Transverse colon (tissue), 4 donors: ENCODE results near the gene PSMD4. TPM values are rescaled to one million over a fixed set of nuclear protein-coding genes. Genes with fewer than 3 reads are reported as not detected.

Source experiments
- DNase-seq: peaks from one replicate; pipeline ENCODE4 v3.0.0-alpha.2; 2019
- H3K27ac ChIP-seq, 4 donors: fragments of 200-600 bp; sonication (generic); 2 replicates each; pipeline ENCODE4 v1.5.1; 2016 to 2018; ENCODE audit warnings: inconsistent platforms in 4 of 4
- H3K27me3 ChIP-seq: fragments of 200-600 bp; sonication (generic); 2 replicates; pipeline ENCODE4 v1.5.1; 2017; ENCODE audit warnings: inconsistent platforms
- H3K36me3 ChIP-seq, 4 donors: fragments of 200-600 bp; sonication (generic); 2 replicates each; pipeline ENCODE4 v1.5.1; 2017 to 2019; ENCODE audit warnings: inconsistent platforms in 4 of 4
- H3K4me1 ChIP-seq, 4 donors: fragments of 200-600 bp; sonication (generic); 2 replicates each; pipeline ENCODE4 v1.5.1; 2017 to 2020; ENCODE audit warnings: inconsistent platforms in 4 of 4
- H3K4me3 ChIP-seq, 4 donors: fragments of 200-600 bp; sonication (generic); 1 replicate in 1 of 4; 2 replicates in 3 of 4; pipeline versions ENCODE4 v1.5.1 to v1.6.1; 2017 to 2019; ENCODE audit warnings: inconsistent platforms in 4 of 4
- H3K9me3 ChIP-seq, 2 donors: fragments of 200-600 bp; sonication (generic); 2 replicates each; pipeline ENCODE4 v1.5.1; 2017 to 2019; ENCODE audit warnings: inconsistent platforms in 2 of 2
- EP300 ChIP-seq: sonication (generic); formaldehyde crosslinking; IDR thresholded peaks from one replicate; pipeline ENCODE4 v1.6.1; 2017; ENCODE audit warnings: antibody characterized with exemption, low read depth
- POLR2A ChIP-seq: fragments of 450-650 bp; IDR thresholded peaks from one replicate; pipeline ENCODE4 v1.6.1; 2016; ENCODE audit warnings: antibody characterized with exemption, mild to moderate bottlenecking, moderate library complexity
- POLR2AphosphoS5 ChIP-seq, 3 donors: sonication (generic); formaldehyde crosslinking; IDR thresholded peaks; one replicate each; pipeline ENCODE4 v1.6.1; 2016; ENCODE audit warnings: antibody characterized with exemption in 3 of 3
- WGBS, 2 donors: methylation state at CpG; one replicate each; pipeline ENCODE4 v1.1.5; 2018; ENCODE audit warnings: low coverage in 1 of 2; 5-methylcytosine and 5-hydroxymethylcytosine counted together
- in situ Hi-C, 4 donors: fragments of 200-750 bp; cut with MboI; loops; one replicate each; pipeline versions ENCODE4 v1.15.0 to v1.15.1; 2017; ENCODE audit warnings: low sequenced_read_pairs in 3 of 4, low pct_ligation_motif_present in 1 of 4, low pct_unique_long_range_greater_than_20kb in 1 of 4
- intact Hi-C: fragments of 100-400 bp; cut with DNase I; formaldehyde crosslinking; loops from one replicate; pipeline ENCODE4 v1.15.1; 2023; ENCODE audit warnings: low total_unique reads
- total RNA-seq, 4 donors: library from RNA; depleted of rRNA; stranded (reverse); fragments of >200 nt; gene quantifications; one replicate each; pipeline ENCODE4 v1.1.0, GENCODE V29; 2016
- TF ChIP-seq, protein P1 (sequence below), 5 experiments: fragments of 200-600 bp in 3 of 5; fragments of 450-650 bp in 2 of 5; sonication (generic) in 3 of 5; IDR thresholded peaks; 1 replicate in 2 of 5; 2 replicates in 3 of 5; pipeline ENCODE4 v1.5.1; 2016 to 2017; ENCODE audit warnings: antibody characterized with exemption in 5 of 5, inconsistent platforms in 3 of 5, mild to moderate bottlenecking in 2 of 5, moderate library complexity in 1 of 5

The PSMD4 gene
- total RNA-seq, 4 donors from 2014 or later = 41.9 to 111 (median 79.5) TPM

DNA sequence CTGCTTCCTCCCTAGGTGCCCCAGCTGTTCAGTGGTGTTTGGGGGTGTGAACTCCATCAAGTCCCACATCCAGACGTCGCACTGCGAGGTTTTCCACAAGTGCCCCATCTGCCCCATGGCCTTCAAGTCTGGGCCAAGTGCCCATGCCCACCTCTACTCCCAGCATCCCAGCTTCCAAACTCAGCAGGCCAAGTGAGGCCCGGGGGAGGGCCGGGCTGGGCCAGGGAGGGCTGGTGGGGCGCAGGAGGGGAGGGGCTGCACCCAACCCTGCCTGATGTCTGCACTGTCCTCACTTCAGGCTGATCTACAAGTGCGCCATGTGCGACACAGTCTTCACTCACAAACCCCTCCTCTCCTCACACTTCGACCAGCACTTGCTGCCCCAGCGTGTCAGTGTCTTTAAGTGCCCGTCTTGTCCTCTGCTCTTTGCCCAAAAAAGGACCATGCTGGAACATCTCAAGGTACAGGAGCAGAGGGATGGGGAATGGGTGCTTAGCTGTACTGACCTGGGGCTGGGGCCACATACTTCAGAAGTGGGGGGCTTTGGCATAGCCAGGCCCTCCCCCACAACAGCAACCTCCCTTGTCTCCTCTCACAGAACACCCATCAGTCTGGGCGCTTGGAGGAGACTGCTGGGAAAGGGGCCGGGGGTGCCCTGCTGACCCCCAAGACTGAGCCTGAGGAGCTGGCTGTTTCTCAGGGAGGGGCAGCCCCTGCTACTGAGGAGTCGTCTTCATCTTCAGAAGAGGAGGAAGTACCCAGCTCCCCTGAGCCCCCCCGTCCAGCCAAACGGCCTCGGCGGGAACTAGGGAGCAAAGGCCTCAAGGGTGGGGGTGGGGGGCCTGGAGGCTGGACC, 34.8 kb downstream of the PSMD4 start:
- in situ Hi-C loops = no loop called here
- DNase-seq = no peak
- Histone ChIP-seq H3K4me3 (no peak overlapping the region), H3K36me3 (peaks cover 0 to 55% (median 19%) of the 10 kb centered on the region in 4 donors), H3K27me3 (no peaks in the 10 kb centered on the region), H3K4me1 (peaks cover 0 to 2% (median 1%) of the 10 kb centered on the region in 4 donors), H3K27ac (no peak overlapping the region), H3K9me3 (no peaks in the 10 kb centered on the region)
- intact Hi-C loops = no loop called here
- 78% methylated on average over 16 of the region's 18 CpGs; no CpG with 5 or more reads in 1 of the 2 donors for WGBS, 2 donors
- TF ChIP-seq, protein P1, sequence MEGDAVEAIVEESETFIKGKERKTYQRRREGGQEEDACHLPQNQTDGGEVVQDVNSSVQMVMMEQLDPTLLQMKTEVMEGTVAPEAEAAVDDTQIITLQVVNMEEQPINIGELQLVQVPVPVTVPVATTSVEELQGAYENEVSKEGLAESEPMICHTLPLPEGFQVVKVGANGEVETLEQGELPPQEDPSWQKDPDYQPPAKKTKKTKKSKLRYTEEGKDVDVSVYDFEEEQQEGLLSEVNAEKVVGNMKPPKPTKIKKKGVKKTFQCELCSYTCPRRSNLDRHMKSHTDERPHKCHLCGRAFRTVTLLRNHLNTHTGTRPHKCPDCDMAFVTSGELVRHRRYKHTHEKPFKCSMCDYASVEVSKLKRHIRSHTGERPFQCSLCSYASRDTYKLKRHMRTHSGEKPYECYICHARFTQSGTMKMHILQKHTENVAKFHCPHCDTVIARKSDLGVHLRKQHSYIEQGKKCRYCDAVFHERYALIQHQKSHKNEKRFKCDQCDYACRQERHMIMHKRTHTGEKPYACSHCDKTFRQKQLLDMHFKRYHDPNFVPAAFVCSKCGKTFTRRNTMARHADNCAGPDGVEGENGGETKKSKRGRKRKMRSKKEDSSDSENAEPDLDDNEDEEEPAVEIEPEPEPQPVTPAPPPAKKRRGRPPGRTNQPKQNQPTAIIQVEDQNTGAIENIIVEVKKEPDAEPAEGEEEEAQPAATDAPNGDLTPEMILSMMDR (IDR thresholded peaks at IDR 0.05) = no peak
- TF ChIP-seq POLR2A = no peak
- TF ChIP-seq EP300 = no peak

DNA sequence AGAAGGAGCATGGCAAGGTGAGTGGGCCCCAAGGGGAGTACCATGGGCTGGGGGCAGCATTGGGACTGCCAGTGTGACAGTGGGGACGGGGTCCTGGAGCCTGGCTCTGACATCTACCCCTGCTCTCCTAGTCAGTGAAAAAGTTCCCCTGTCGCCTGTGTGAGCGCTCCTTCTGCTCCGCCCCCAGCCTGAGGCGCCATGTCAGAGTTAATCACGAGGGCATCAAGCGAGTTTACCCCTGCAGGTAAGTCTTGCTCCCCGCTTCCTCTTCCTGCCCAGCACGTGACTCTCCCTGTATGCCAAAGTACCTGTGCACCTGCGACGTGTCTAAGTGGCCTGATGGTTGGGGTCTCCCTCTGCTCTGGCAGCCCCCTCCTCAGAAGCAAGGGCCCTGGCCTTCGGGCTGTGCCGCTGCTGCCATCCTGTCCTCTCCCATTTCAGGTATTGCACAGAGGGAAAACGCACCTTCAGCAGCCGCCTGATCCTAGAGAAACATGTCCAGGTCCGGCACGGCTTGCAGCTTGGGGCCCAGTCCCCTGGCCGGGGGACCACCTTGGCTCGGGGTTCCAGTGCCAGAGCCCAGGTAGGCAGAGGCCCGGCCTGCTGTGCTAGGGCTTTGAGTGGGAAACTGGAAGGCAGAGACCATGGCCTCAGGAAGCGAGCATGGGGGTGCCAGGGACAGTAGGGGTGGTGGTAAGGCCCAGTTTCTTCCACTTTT, 35.6 kb downstream of the PSMD4 start:
- 87 to 89% methylated on average over 9 to 21 of the region's 21 CpGs for WGBS, 2 donors
- peaks cover 0 to 64% (median 22%) of the 10 kb centered on the region in 4 donors for H3K36me3 ChIP-seq
- DNase-seq = no peak
- H3K4me3 ChIP-seq = no peak overlapping the region
- in situ Hi-C loops = no loop called here
- TF ChIP-seq, protein P1 (IDR thresholded peaks at IDR 0.05) = no peak
- no peak for TF ChIP-seq POLR2AphosphoS5 (IDR thresholded peaks at IDR 0.05)
- TF ChIP-seq EP300 = no peak
- TF ChIP-seq POLR2A = no peak
- intact Hi-C loops = no loop called here
- H3K27me3 ChIP-seq = no peaks in the 10 kb centered on the region
- H3K4me1 ChIP-seq = no peaks in the 10 kb centered on the region
- no peaks in the 10 kb centered on the region for H3K9me3 ChIP-seq
- no peak overlapping the region for H3K27ac ChIP-seq

DNA sequence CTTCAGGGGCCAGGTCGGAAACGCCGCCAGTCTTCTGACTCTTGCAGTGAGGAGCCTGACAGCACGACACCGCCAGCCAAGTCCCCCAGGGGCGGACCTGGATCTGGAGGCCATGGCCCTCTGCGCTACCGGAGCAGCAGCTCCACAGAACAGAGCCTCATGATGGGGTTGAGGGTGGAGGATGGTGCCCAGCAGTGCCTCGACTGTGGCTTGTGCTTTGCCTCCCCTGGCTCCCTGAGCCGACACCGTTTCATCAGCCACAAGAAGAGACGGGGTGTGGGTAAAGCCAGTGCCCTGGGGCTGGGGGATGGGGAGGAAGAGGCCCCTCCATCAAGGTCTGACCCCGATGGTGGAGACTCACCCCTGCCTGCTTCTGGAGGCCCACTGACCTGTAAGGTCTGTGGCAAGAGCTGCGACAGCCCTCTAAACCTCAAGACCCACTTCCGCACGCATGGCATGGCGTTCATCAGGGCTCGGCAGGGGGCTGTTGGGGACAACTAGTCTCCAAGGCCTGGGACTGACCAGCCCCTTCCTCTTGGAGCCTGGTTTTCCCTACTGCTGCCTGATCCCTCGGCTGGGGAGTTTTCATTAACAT, 36.3 kb downstream of the PSMD4 start:
- H3K4me1 ChIP-seq = no peaks in the 10 kb centered on the region
- 35 to 87% methylated on average over 2 to 10 of the region's 19 CpGs for WGBS, 2 donors
- no peak overlapping the region for H3K4me3 ChIP-seq
- in situ Hi-C loops = no loop called here
- no peak for TF ChIP-seq POLR2AphosphoS5 (IDR thresholded peaks at IDR 0.05)
- TF ChIP-seq POLR2A = no peak
- no peak for TF ChIP-seq EP300
- TF ChIP-seq, protein P1 (IDR thresholded peaks at IDR 0.05) = no peak
- DNase-seq = no peak
- no peaks in the 10 kb centered on the region for H3K9me3 ChIP-seq
- intact Hi-C loops = no loop called here
- H3K27me3 ChIP-seq = no peaks in the 10 kb centered on the region
- peaks cover 0 to 68% (median 25%) of the 10 kb centered on the region in 4 donors for H3K36me3 ChIP-seq
- no peak overlapping the region for H3K27ac ChIP-seq
